ENCODE results near the gene FOXL2.

GRCh38 chr3:138901567-138901966, 45.4 kb downstream of the FOXL2 start:
- TF ChIP-seq CTCF (IDR thresholded peaks at IDR 0.05; ENCODE audit: insufficient read depth, low read length, poor library complexity, severe bottlenecking) (no peak), EZH2phosphoT487 (conservative IDR thresholded peaks at IDR 0.05; ENCODE audit: low read length) (no peak)
